Neural cell (in vitro differentiated cells): Measurements from ENCODE around the gene PCMTD2. TPM values are rescaled to one million over a fixed set of nuclear protein-coding genes. Genes with fewer than 3 reads are reported as not detected.

ENCODE experiments used
- H2AFZ ChIP-seq: fragments of 200-600, 300-800 bp; sonication (generic), shearing (Covaris generic); 2 replicates; pipeline ENCODE4 v1.6.0; 2014; ENCODE audit warnings: low read depth, mild to moderate bottlenecking, antibody characterized with exemption, low read length, moderate library complexity
- H3F3A ChIP-seq: fragments of 200-600 bp; shearing (Covaris generic); 2 replicates; pipeline ENCODE4 v1.6.1; 2016; ENCODE audit warnings: mild to moderate bottlenecking, moderate library complexity, mixed read lengths, antibody characterized with exemption, low read length; ENCODE audit not compliant: insufficient read depth, poor library complexity, severe bottlenecking
- H3K27ac ChIP-seq: fragments of 200-600, 300-800 bp; sonication (generic), shearing (Covaris generic); 2 replicates; pipeline ENCODE4 v1.5.1; 2014; ENCODE audit warnings: mild to moderate bottlenecking, low read length, moderate library complexity
- H3K27me3 ChIP-seq: fragments of 300-800, 200-600 bp; sonication (generic), shearing (Covaris generic); 2 replicates; pipeline ENCODE4 v1.6.0; 2014; ENCODE audit warnings: mild to moderate bottlenecking, low read depth, low read length, moderate library complexity; ENCODE audit not compliant: insufficient read depth
- H3K36me3 ChIP-seq: fragments of 300-800, 200-600 bp; sonication (generic), shearing (Covaris generic); 2 replicates; pipeline ENCODE4 v1.5.1; 2014; ENCODE audit warnings: mild to moderate bottlenecking, antibody characterized with exemption, low read length, moderate library complexity; ENCODE audit not compliant: insufficient read depth
- H3K4me2 ChIP-seq: fragments of 300-800, 200-600 bp; sonication (generic), shearing (Covaris generic); 2 replicates; pipeline ENCODE4 v1.6.0; 2014; ENCODE audit warnings: mild to moderate bottlenecking, low read length
- H3K4me3 ChIP-seq: fragments of 300-800, 200-600 bp; sonication (generic), shearing (Covaris generic); 2 replicates; pipeline ENCODE4 v1.5.1; 2014; ENCODE audit warnings: mild to moderate bottlenecking, low read length, moderate library complexity
- H3K79me2 ChIP-seq: fragments of 200-600 bp; shearing (Covaris generic); replicated peaks from 2 replicates; pipeline ENCODE4 v1.6.0; 2014; ENCODE audit warnings: mild to moderate bottlenecking, low read length, moderate library complexity; ENCODE audit not compliant: insufficient read depth
- H3K9ac ChIP-seq: fragments of 300-800, 200-600 bp; sonication (generic), shearing (Covaris generic); 2 replicates; pipeline ENCODE4 v1.6.1; 2016; ENCODE audit warnings: mild to moderate bottlenecking, low read length, mixed read lengths
- H3K9me2 ChIP-seq: fragments of 200-600 bp; shearing (Covaris generic); 2 replicates; pipeline ENCODE4 v1.6.1; 2016; ENCODE audit warnings: mild to moderate bottlenecking, low read length, mixed read lengths; ENCODE audit not compliant: insufficient read depth
- H3K9me3 ChIP-seq: fragments of 200-600, 300-800 bp; sonication (generic), shearing (Covaris generic); 2 replicates; pipeline ENCODE4 v1.6.1; 2016; ENCODE audit warnings: mild to moderate bottlenecking, mixed run types, low read length, moderate library complexity, mixed read lengths
- H4K20me1 ChIP-seq: fragments of 200-600 bp; shearing (Covaris generic); 2 replicates; pipeline ENCODE4 v1.6.1; 2016; ENCODE audit warnings: mild to moderate bottlenecking, mixed run types; ENCODE audit not compliant: insufficient read depth
- EP300 ChIP-seq: fragments of 450-650 bp; conservative IDR thresholded peaks from 2 replicates; pipeline ENCODE4 v1.6.1; 2014; ENCODE audit warnings: antibody characterized with exemption, mild to moderate bottlenecking, moderate library complexity; ENCODE audit not compliant: poor library complexity, severe bottlenecking
- EZH2 ChIP-seq: fragments of 200-600, 300-800 bp; shearing (Covaris generic), sonication (generic); IDR thresholded peaks from 2 replicates; pipeline ENCODE4 v1.6.1; 2014; ENCODE audit warnings: antibody characterized with exemption, low read length, borderline replicate concordance, mild to moderate bottlenecking; ENCODE audit not compliant: insufficient read depth, poor library complexity, severe bottlenecking
- MXI1 ChIP-seq: fragments of 450-650 bp; conservative IDR thresholded peaks from 2 replicates; pipeline ENCODE4 v1.6.1; 2014; ENCODE audit warnings: antibody characterized with exemption, mild to moderate bottlenecking; ENCODE audit not compliant: poor library complexity, severe bottlenecking
- POLR2AphosphoS5 ChIP-seq: IDR thresholded peaks from 2 replicates; pipeline ENCODE4 v1.6.1; 2012
- RAD21 ChIP-seq: fragments of 450-650 bp; conservative IDR thresholded peaks from 2 replicates; pipeline ENCODE4 v1.6.1; 2014; ENCODE audit warnings: antibody characterized with exemption, mild to moderate bottlenecking, moderate library complexity
- SMC3 ChIP-seq: fragments of 450-650 bp; conservative IDR thresholded peaks from 2 replicates; pipeline ENCODE4 v1.6.1; 2014; ENCODE audit warnings: antibody characterized with exemption, mild to moderate bottlenecking, moderate library complexity; ENCODE audit not compliant: poor library complexity
- TAF1 ChIP-seq: IDR thresholded peaks from 2 replicates; pipeline ENCODE4 v1.6.1; 2012; ENCODE audit warnings: low read depth
- polyA plus RNA-seq: library from polyadenylated mRNA; depleted of rRNA; stranded (reverse); fragments of >200 nt; gene quantifications from 2 replicates; pipeline ENCODE4 v1.2.3, GENCODE V29; 2014
- TF ChIP-seq, protein P1 (sequence below): IDR thresholded peaks from 2 replicates; pipeline ENCODE4 v1.6.1; 2012; ENCODE audit warnings: borderline replicate concordance
- TF ChIP-seq, protein P2 (sequence below): fragments of 450-650 bp; IDR thresholded peaks from 2 replicates; pipeline ENCODE4 v1.5.1; 2014; ENCODE audit warnings: antibody characterized with exemption, mild to moderate bottlenecking, moderate library complexity; ENCODE audit not compliant: poor library complexity, severe bottlenecking

The PCMTD2 gene
- polyA plus RNA-seq, 1 donor from 2014 or later: 270 TPM

DNA sequence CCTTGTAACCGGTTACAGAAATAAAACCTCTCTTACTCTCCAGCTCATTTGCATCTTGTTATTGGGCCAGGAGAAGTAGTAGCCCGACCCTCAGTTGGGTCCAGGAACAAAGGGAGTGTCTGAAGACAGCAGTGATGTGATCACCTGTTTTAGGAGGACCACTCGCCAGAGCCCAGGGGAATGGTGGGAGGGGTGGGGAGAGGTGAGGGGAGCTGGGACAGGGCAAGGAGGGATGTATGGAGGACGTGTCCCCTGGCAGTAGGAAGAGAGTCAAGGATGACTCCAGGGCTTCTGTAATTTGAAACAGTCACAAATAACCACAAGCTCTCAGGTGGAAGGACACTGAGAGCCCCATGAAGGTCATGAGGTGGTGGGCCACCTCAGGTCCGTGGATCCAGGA lies 1.4 kb upstream of the PCMTD2 start:
- no peak overlapping the region for H3K4me3 ChIP-seq
- TF ChIP-seq SMC3: no peak
- TF ChIP-seq, protein P1, sequence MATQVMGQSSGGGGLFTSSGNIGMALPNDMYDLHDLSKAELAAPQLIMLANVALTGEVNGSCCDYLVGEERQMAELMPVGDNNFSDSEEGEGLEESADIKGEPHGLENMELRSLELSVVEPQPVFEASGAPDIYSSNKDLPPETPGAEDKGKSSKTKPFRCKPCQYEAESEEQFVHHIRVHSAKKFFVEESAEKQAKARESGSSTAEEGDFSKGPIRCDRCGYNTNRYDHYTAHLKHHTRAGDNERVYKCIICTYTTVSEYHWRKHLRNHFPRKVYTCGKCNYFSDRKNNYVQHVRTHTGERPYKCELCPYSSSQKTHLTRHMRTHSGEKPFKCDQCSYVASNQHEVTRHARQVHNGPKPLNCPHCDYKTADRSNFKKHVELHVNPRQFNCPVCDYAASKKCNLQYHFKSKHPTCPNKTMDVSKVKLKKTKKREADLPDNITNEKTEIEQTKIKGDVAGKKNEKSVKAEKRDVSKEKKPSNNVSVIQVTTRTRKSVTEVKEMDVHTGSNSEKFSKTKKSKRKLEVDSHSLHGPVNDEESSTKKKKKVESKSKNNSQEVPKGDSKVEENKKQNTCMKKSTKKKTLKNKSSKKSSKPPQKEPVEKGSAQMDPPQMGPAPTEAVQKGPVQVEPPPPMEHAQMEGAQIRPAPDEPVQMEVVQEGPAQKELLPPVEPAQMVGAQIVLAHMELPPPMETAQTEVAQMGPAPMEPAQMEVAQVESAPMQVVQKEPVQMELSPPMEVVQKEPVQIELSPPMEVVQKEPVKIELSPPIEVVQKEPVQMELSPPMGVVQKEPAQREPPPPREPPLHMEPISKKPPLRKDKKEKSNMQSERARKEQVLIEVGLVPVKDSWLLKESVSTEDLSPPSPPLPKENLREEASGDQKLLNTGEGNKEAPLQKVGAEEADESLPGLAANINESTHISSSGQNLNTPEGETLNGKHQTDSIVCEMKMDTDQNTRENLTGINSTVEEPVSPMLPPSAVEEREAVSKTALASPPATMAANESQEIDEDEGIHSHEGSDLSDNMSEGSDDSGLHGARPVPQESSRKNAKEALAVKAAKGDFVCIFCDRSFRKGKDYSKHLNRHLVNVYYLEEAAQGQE: no peak
- TF ChIP-seq RAD21: no peak
- no peak for TF ChIP-seq EZH2
- no peak for TF ChIP-seq MXI1
- TF ChIP-seq, protein P2, sequence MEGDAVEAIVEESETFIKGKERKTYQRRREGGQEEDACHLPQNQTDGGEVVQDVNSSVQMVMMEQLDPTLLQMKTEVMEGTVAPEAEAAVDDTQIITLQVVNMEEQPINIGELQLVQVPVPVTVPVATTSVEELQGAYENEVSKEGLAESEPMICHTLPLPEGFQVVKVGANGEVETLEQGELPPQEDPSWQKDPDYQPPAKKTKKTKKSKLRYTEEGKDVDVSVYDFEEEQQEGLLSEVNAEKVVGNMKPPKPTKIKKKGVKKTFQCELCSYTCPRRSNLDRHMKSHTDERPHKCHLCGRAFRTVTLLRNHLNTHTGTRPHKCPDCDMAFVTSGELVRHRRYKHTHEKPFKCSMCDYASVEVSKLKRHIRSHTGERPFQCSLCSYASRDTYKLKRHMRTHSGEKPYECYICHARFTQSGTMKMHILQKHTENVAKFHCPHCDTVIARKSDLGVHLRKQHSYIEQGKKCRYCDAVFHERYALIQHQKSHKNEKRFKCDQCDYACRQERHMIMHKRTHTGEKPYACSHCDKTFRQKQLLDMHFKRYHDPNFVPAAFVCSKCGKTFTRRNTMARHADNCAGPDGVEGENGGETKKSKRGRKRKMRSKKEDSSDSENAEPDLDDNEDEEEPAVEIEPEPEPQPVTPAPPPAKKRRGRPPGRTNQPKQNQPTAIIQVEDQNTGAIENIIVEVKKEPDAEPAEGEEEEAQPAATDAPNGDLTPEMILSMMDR: no peak
- no peak for TF ChIP-seq TAF1
- TF ChIP-seq EP300: no peak
- no peak for TF ChIP-seq POLR2AphosphoS5

DNA sequence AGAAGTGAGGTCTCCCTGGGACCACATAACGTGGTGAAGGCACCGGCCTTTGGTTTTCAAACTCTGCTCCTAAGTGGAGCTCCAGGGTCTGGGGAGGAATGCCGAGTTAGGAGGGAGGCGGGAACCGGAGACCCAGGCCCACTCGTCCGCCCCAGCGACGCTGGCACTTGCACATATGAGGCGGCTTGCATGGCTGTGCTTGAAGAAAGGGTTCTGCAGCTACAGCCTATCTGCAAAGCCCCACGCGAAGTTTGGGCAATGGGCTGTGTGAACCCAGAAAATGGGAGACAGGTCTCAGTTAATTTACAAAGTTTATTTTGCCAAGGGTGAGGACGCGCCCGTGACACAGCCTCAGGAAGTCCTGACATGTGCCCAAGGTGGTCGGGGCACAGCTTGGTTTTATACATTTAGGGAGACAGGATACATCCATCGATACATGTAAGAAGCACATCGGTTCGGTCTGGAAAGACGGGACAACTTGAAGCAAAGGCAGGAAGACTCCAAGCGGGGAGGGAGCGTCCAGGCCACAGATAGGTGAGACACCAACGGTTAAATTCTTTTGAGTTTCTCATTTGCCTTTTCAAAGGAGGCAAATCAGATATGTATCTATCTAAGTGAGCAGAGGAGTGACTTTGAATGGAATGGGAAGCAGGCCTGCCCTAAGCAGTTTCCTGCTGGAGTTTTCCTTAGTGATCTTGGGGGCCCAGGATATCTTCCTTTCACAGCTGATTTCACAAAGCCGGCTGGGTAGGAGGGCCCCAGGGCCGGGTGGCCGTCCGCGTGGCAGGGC lies 782 bp upstream of the PCMTD2 start:
- peak overlapping the region; percentile 84 for H3K9ac ChIP-seq
- H3K79me2 ChIP-seq: peaks cover 37% of the 10 kb centered on the region
- peak overlapping the region; percentile 76 for H3K4me3 ChIP-seq
- no peaks in the 10 kb centered on the region for H4K20me1 ChIP-seq
- H2AFZ ChIP-seq: peak overlapping the region; percentile 56
- H3F3A ChIP-seq: no peaks in the 10 kb centered on the region
- TF ChIP-seq POLR2AphosphoS5 (no peak), EP300 (no peak), TAF1 (no peak), SMC3 (no peak), RAD21 (no peak), MXI1 (no peak), EZH2 (no peak)
- TF ChIP-seq, protein P1: no peak
- TF ChIP-seq, protein P2: no peak
- H3K9me3 ChIP-seq: no peaks in the 10 kb centered on the region
- H3K4me2 ChIP-seq: peak overlapping the region; percentile 70
- no peaks in the 10 kb centered on the region for H3K27me3 ChIP-seq
- peaks cover 4% of the 10 kb centered on the region for H3K36me3 ChIP-seq
- peak overlapping the region; percentile 75 for H3K27ac ChIP-seq
- no peaks in the 10 kb centered on the region for H3K9me2 ChIP-seq

More for the DNA sequence above, 1.4 kb upstream of the PCMTD2 start:
- Histone ChIP-seq H3K27me3 (no peaks in the 10 kb centered on the region), H3K4me2 (no peak overlapping the region), H3K9ac (no peak overlapping the region), H3K79me2 (peaks cover 34% of the 10 kb centered on the region), H2AFZ (no peak overlapping the region), H4K20me1 (no peaks in the 10 kb centered on the region), H3K9me2 (no peaks in the 10 kb centered on the region), H3K36me3 (peaks cover 4% of the 10 kb centered on the region), H3K27ac (no peak overlapping the region), H3K9me3 (no peaks in the 10 kb centered on the region), H3F3A (no peaks in the 10 kb centered on the region)
